ENCODE data around the gene KAT2B.

The KAT2B gene

DNA sequence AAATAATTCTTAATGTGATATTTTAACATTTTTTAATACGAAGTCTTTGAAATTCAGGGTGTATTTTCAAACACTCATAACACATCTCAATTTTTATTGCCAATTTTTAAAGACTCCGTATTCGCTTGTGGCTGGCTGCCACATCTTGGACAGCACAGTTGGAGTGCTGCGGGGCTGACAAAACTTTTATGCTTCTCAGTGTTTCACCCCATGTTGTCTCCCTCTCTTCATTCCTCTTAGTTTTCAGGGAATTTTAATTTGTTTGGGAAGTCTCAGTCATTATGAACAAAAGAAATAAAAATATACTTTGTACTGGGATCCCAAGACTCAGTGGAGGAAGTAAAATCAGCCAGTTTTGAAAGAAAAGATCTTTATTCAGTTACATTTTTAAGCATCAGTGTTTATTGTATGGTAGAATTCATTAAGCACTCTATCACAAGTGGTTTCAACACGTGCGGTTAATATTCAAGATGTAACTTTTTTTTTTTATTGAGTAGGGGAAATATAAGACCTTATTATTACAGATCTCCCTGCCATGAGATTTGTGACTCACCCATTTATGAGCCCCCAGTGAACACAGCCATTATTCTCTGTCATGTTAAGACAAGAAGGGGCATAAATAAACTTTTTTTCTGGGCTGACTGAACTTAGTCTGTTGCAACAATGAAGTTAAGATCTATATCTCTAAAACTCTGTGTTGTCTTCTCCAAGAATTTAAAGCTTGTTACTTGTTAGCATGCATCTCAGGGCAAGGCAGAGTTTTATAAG lies 26.8 kb downstream of the KAT2B start:
- DNase-seq = no peak

- no peak for DNase-seq
Observed at GRCh38 chr3:20068512-20069177, 28.4 kb downstream of the KAT2B start.

DNA sequence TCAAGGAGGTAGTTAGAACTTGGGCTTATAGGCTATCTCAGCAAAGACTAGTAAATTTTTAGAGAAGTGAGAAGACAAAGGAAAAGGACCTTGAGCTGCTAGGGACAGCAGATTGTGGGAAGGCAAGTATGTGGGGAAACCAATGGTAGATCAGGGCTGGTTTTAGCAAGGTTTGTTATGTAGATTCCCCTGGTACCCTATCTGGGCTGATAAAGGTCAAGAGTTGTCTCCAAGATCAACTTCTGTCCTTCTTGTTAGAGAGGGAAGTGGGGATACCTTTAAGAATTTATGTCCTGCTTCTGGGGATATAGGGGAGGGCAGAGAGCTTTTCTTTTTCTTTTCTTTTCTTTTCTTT lies 28.9 kb downstream of the KAT2B start:
- no peak for DNase-seq

GRCh38 chr3:20071175-20071574 lies 30.9 kb downstream of the KAT2B start:
- DNase-seq = no peak

DNA sequence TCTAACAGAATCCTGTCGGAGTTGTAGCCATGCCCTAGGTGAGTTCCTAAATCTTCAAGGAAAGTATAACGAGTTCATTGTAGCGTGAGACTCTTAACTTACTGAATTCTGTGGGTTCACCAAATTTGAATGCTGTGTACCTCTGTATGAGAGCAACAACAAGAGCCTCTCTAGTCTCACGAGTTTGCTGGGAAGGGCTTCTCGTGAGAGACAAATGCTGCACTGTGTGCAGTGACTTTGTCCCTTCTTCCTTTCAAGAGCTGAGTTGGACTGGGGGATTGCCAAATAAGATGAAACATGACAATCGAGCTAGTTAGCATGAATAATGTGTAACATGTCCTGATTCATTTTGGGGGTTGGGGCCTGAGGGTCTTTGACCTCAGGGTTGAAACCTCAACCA lies 32.2 kb downstream of the KAT2B start:
- DNase-seq = no peak

DNA sequence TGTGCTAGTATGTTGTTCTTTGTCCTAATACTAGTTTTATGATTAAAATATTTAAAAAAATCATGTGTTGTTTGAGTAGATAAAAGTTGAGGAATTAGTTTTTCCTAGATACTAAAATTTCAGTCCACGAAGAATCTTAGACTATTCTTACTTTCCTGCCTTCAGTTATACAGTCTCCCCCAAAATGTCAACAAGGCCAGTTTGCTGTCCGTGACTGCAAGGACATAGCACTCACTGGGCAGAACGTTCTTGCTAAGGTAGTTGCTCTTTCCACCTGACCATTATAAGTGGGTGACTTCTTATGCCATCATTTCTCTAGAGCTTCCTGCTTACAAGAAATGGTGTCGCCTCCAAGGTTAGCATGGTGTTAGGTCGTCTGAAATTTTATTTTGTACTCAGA lies 32.8 kb downstream of the KAT2B start:
- DNase-seq = no peak

DNA sequence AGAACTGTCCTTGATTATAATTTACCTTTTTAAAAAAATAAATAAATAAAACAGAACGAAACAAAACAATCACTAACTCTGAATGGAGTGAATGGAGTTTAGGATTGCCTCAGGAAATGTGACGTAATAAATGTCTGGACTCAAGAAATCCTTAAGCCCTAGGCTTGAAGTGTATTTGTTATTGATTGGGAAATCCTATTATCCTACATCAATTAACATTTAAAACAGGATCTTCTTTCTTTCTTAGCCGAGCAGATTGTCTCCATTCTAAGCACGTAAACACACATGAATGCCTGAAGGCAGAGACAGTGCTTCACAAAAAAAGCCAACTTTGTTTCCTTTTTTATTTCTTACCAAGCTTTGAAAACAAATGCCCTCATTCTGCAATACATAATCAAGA lies 33.4 kb downstream of the KAT2B start:
- DNase-seq = no peak

DNA sequence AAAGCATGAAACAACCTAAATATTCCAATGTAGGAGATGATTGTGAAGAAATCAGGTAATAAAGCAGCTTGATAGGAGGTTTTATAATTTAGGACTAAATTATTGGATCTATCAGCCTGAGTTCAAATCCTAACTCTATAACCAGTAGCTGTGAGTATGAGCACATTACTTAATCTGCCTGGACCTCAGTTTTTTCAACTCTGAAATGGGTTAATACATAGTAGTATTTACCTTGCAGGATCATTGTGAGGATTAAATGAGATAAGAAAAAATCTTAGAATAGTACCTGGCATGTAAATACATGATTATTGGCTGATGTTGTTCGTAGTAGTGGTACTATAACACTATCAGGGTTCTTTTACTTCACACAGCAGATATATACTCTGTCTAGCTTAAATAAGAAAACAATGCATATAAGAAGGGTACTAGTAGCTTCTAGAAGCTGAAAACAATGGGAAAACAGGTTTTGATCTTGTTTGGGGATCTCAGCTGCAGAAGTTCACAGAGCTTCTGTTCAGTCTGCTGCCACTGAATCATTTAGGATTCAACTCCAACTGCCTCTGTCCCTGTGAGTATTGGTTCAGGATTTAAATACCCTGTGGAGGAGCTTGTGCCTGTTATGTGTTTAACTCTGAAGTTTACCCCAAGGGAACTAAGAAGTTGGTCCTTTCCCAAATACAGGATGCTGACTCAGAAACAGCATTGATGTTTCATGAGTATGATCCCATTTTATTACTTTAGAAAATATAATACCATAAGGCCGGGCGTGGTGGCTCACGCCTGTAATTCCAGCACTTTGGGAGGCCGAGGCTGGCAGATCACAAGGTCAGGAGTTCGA lies 34.2 kb downstream of the KAT2B start:
- no peak for DNase-seq

DNA sequence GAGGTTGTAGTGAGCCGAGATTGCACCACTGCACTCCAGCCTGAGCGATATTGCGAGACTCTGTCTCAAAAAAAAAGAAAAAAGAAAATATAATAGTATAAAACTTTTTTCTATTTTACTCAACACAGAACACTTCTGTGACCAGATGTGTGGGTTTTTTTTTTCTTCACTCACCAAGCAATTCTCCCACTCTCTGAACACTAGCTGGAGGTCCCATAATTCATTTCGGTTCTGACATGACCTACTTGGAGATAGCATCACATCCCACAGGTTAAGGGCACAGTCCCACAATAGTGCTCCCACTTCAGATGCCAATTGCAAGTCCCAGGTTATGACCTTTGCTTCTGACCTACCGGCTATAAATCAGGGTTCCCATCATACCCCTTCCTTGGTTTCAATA lies 35.0 kb downstream of the KAT2B start:
- no peak for DNase-seq

GRCh38 chr3:20076296-20076997 lies 36.2 kb downstream of the KAT2B start:
- DNase-seq = no peak

GRCh38 chr3:20077068-20077467 lies 36.8 kb downstream of the KAT2B start:
- no peak for DNase-seq

GRCh38 chr3:20078194-20078714 lies 38.0 kb downstream of the KAT2B start:
- no peak for DNase-seq

GRCh38 chr3:20079621-20080020 lies 39.4 kb downstream of the KAT2B start:
- DNase-seq = no peak

- DNase-seq = no peak
Observed at GRCh38 chr3:20080956-20081554, 40.8 kb downstream of the KAT2B start.

DNA sequence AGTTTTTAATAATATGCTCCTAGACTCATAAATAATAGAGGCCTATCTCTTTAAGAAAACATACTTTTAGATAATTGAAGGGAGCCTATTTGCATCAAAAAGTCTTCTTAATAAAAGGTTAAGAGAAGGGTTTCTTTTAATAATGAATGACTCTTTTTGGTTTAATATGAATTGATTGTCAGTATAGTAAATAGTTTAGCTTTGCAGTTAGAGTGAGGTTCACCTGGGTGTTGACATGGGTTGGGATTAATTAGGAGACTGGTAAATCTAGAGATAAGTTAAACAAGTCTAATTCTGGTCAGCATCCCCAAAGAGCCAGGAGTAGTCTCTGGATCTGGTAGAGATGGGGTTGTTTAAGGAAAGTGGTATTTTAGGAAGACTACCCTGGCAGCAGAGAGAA lies 43.0 kb downstream of the KAT2B start:
- no peak for DNase-seq

DNA sequence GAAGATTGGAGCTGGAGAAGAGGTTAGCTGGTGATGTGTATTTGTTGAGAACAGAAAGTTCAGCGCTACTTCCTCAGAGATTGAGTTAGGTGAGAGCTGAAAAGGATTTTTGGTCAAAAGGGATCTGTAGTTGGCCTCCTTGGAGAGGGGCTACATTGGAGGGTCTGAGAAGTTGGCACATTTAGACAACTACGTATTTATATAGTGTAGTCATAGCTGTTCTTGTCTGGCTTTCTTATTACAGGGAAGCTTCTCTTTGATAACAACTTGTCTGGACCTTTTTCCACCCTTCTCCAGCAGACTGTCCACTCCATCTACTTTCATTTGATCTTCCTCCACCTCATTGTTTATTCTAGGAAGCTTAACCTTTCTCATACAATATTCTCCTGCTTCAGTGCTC lies 43.7 kb downstream of the KAT2B start:
- no peak for DNase-seq

- no peak for DNase-seq
Observed at GRCh38 chr3:20091331-20092047, 51.2 kb downstream of the KAT2B start.

GRCh38 chr3:20095470-20095869 lies 55.2 kb downstream of the KAT2B start:
- no peak for DNase-seq

DNA sequence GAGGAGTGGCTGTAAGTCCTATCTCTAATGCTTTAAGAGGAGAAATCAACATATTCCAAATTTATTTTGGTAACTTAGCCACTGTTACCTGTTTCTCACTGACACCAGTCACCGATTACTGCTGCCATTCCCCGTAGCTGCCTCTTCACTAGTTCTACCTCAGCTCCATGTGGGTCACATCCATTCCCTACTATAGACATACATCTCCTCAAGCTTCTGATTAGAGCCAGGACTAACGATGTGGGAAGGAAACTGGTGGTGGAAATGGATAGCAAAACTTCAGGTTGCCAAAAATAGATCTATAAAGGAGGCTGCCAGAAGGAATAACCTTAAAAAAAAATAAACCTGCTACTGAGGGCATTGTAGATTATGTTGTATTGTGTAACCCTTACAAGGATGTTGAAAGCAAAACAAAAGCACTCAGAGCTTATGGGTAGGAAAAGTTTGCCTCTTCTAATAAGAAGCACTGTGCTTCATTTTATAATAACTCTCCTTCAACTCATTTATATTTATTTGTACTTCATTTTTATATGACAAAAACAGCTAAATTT lies 56.0 kb downstream of the KAT2B start:
- no peak for DNase-seq

DNA sequence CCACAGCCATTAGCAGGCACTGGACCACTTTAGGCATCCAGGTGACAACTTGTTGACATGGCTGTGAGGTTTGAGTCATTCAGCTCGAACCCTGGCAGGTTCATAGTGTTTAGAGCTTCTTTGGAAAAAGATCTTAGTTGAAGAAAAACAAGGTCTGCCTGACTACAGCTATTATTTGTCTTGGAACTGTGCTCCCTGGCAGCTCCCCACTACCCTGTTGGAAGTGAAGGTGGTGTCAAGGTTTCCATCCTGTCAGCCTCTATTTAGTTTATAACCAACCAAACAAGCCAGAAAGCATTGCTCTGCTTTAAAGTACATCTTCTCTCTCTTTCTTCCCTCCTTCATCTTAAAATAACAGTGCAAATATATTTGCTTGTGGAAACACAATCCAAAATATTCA lies 56.8 kb downstream of the KAT2B start:
- DNase-seq = no peak

DNA sequence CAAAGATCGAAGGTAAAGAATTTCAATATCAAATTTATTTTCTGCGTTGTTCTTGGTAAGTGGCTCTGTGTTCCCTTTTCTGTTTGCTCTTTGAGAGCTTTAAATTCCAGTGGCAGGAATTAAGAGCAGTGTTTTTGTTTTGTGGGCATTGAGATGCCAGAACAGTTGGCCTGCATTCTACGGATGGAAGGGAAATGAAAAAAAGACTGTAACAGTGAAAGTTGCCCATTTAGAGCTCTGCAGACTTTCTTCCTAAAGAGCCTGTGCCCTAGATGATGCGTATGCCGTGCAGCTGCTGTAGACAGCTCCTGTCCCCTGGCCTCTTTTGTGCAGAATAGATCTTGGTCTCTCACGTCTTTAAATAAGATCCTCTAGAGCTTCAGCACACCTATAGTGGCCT lies 58.8 kb downstream of the KAT2B start:
- DNase-seq = no peak

- no peak for DNase-seq
Observed at GRCh38 chr3:20100151-20100550, 59.9 kb downstream of the KAT2B start.
